GM18505 (cell line): ENCODE results near the gene SPATA32.

ENCODE experiments used
- ATAC-seq: cut with Tn5 transposase; IDR thresholded peaks from one replicate; pipeline ENCODE4 v1.9.1; 2021; ENCODE audit not compliant: unreplicated experiment
- POLR2A ChIP-seq: IDR thresholded peaks from 4 replicates; pipeline ENCODE4 v1.6.1; 2011; ENCODE audit warnings: borderline replicate concordance; ENCODE audit not compliant: insufficient read depth, insufficient read length; ENCODE audit errors: extremely low read depth

SPATA32 gene

GRCh38 chr17:45248132-45248957, 13.5 kb downstream of the SPATA32 start:
- ATAC-seq: peak; percentile 58
- peak; percentile 70 for TF ChIP-seq POLR2A

DNA sequence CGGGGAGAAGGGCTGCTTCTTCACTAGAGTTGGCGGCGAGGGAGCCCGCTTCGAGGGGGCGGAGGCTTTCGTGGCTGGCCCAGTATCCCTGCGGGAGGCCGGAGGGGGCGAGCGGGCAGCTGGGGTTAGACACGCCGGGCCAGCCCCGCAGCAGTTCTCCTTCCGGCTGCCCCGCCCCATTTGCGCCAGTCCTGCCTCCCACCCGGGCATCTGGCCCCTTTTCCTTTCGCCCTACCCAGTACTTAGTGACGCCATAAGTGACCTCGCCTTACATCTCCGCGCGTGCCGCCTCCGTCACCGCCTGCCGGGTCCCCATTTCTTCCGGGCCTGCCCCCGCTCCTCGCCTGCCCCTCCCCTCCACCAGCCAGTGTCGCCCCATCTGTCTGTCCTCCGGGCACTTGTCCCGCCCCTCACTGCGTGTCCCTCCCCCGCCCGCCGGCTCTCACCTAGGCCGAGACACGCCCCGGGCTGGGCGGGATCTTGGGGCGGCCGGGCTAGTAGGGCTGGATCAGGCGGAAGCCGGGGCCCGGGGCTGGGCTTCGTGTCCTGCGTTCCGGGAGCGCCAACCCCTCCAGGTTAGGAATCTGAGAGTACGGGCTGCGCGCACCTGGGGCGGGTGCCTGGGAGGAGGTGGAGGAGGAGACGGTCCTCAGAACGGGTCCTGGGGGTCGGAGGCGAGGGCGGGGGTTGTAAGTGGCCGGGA, 14.3 kb downstream of the SPATA32 start:
- peak; percentile 70 for TF ChIP-seq POLR2A
- peak; percentile 77 for ATAC-seq

DNA sequence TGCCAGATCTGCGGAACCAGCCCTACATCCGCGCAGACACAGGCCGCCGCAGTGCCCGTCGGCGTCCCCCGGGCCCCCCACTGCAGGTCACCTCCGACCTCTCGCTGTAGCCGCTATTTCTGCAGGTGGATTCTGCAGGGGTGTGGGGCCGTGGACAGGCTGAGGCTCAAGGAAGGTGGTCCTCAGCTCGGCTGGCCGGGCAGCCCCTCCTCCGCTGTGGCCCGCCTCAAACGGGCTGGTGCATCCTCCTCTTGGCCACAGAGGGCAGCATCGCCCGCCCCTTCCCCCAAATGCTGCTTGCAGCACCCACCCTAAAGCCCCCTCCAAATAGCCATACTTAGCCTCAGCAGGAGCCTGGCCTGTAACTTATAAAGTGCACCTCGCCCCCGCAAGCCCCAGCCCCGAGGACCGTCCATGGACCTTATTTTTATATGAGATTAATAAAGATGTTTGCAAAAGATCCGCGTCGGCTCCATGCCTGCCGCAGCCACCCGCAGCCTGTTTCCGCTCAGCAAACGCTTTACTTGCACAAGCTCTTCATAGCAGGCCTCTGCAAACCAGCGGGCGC, 14.9 kb downstream of the SPATA32 start:
- ATAC-seq: no peak
- TF ChIP-seq POLR2A: no peak

DNA sequence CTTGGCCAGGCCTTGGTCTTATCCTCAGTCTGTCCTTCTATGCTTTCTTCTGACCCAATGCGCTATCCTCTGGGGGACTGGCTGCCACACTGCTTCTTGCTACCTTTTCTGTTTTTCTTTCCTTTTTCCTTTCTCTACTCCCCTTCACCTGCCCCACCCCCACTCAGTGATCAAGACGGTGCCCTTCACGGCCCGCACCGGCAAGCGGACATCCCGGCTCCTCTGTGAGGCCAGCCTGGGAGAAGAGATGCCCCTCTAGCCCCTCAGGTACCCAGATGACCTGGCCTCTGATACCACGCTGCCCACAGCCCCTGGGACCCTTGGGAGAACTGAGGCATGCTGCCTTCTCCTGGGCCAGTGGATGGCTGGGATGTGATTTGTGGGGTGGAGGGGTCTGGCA, 15.6 kb downstream of the SPATA32 start:
- no peak for TF ChIP-seq POLR2A
- no peak for ATAC-seq

DNA sequence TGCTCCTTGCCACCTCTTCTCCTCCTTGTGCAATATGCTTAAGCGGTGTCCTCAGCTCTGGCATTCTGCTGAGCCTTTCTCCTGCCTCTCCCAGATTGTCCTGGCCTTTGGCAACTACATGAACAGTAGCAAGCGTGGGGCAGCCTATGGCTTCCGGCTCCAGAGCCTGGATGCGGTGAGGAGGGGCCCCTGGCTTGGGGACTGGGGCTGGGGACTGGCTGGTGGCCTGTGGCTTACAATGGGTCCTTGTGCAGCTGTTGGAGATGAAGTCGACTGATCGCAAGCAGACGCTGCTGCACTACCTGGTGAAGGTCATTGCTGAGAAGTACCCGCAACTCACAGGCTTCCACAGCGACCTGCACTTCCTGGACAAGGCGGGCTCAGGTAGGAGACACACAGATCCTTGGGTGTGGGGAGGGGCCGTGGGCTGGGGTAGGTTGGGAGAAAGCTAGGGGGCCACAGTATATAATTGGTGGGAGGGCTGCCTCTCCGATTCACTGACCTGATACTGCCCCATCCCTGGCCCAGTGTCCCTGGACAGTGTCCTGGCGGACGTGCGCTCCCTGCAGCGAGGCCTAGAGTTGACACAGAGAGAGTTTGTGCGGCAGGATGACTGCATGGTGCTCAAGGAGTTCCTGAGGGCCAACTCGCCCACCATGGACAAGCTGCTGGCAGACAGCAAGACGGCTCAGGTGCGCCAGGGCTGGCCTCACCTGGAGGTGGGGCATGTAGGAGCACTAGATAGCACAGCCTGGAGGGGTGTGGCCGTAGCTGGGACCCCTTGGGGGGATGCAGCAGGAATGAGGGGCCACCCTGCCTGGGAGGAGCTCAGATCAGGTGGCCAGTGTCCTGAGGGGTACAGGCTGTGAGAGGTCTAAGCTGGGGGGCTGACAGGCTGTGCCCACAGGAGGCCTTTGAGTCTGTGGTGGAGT, 16.9 kb downstream of the SPATA32 start:
- ATAC-seq: no peak
- no peak for TF ChIP-seq POLR2A

- no peak for TF ChIP-seq POLR2A
- ATAC-seq: no peak
Measured at GRCh38 chr17:45243750-45244149, 18.1 kb downstream of the SPATA32 start.

GRCh38 chr17:45242029-45242414, 19.9 kb downstream of the SPATA32 start:
- TF ChIP-seq POLR2A: no peak
- ATAC-seq: no peak

DNA sequence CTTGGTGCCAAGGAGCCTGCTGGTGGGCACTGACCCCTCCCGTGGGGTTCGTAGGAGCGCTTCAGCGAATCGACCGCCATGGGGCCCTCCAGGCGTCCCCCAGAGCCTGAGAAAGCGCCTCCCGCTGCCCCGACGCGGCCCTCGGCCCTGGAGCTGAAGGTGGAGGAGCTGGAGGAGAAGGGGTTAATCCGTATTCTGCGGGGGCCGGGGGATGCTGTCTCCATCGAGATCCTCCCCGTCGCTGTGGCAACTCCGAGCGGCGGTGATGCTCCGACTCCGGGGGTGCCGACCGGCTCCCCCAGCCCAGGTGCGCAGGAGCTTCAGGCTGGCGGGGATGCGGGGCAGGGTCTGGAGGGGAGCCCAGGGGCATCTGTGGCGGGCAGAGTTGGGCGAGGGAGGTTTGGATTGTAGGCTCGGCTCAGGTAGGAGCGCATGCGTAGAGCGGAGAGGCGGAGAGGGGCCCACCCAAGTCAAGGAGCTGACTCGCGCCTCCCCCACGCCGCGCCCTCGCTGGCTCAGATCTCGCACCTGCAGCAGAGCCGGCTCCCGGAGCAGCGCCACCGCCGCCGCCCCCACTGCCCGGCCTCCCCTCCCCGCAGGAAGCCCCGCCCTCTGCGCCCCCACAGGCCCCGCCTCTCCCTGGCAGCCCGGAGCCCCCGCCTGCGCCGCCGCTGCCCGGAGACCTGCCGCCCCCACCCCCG, 20.4 kb downstream of the SPATA32 start:
- no peak for ATAC-seq

DNA sequence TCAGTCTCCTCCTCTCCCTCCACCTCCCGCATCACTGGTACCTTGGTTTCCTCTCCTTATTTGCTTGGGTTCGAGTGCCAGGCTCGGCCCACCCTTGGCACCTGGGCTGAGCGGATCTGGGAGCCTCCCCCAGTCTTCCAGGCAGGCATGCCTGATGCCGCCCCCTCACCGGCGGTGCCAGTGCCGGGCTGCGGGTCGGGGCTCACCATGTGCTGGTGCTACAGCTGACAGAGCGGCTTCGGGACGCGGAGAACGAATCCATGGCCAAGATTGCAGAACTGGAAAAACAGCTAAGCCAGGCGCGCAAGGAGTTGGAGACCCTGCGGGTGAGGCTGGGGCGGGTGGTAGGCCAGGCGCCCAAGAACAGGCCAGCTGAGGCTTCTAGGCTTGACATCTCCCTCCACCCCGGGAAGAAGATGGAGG, 21.0 kb downstream of the SPATA32 start:
- ATAC-seq: no peak
- TF ChIP-seq POLR2A: no peak

More for the DNA sequence above, 20.4 kb downstream of the SPATA32 start:
- no peak for TF ChIP-seq POLR2A

DNA sequence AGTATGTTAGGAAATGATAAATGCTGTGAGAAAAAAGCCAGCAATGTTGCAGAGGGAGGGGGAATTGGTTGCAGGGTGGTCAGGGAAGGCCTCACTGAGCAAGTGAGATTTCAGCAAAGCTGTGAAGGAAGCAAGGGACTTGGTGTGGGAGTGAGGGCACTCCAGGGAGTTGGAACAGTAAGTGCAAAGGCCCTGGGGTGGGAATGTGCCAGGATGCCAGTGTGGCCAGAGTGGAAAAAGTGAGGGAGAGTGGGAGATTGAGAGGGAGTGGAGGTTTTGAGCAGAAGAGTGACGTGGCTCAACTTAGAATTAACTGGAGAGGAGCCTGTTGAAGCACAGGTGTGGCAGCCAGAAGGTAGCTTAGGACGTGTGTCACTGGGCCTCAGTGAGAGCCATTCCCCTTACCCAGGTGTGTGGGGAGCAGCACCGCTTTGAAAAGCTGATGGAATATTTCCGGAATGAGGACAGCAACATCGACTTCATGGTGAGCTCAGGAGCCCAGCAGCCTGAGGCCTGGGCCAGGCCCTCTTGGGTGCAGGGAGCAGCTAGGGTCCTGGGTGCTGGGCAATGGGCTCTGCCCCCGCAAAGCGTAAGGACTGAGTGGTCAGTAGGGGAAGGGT, 23.6 kb downstream of the SPATA32 start:
- ATAC-seq: no peak
- TF ChIP-seq POLR2A: no peak

DNA sequence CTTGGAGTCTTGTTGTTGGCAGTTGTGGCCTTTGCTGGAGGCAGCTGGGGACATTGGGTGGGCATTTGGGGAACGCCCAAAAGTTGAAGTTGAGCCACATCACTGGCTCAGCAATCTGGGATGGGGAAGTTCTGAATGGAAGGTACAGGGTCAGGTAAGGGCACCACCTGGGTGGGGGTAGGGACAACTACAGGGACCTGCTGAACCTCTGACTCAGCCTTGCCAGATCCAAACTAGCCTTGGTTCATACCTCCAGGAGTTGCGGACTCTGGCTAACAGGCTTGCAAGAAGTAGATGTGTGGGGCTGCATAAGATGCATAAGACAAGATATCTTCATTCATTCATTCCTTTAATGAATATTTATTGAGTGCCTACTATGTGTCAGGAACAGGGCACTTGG, 24.2 kb downstream of the SPATA32 start:
- ATAC-seq: no peak
- no peak for TF ChIP-seq POLR2A

GRCh38 chr17:45236282-45236606, 25.6 kb downstream of the SPATA32 start:
- no peak for TF ChIP-seq POLR2A
- ATAC-seq: no peak
